Body of pancreas (tissue), 4 donors: ENCODE results near the gene TMEM94. TPM values are rescaled to one million over a fixed set of nuclear protein-coding genes. Genes with fewer than 3 reads are reported as not detected.

Experiments used
- ATAC-seq: fragments of 150-250 bp; one replicate; pipeline ENCODE4 v1.9.1; 2016
- DNase-seq, 4 donors: peaks; one replicate each; pipeline ENCODE4 v3.0.0-alpha.2; 2019
- H3K27ac ChIP-seq, 4 donors: fragments of 200-600 bp; sonication (generic); 1 replicate in 3 of 4; 2 replicates in 1 of 4; pipeline versions ENCODE4 v1.5.1 to v1.6.1; 2016 to 2019; ENCODE audit warnings: mild to moderate bottlenecking in 1 of 4, mixed read lengths in 1 of 4, moderate library complexity in 1 of 4
- H3K27me3 ChIP-seq, 2 donors: fragments of 200-600 bp; sonication (generic); one replicate each; pipeline ENCODE4 v1.6.0; 2016; ENCODE audit warnings: mild to moderate bottlenecking in 1 of 2
- H3K36me3 ChIP-seq, 2 donors: fragments of 200-600 bp; sonication (generic); replicated peaks in 1 of 2; 2 replicates each; pipeline ENCODE4 v1.5.1; 2016; ENCODE audit warnings: low read depth in 2 of 2; ENCODE audit not compliant: insufficient read depth in 1 of 2
- H3K4me1 ChIP-seq: fragments of 200-600 bp; sonication (generic); one replicate; pipeline ENCODE4 v1.6.0; 2016
- H3K4me3 ChIP-seq, 2 donors: fragments of 200-600 bp; sonication (generic); 1 replicate in 1 of 2; 2 replicates in 1 of 2; pipeline ENCODE4 v1.5.1; 2016 to 2019
- H3K9me3 ChIP-seq, 3 donors: fragments of 200-600 bp; sonication (generic); 1 replicate in 2 of 3; 2 replicates in 1 of 3; pipeline ENCODE4 v1.5.1; 2016
- CTCF ChIP-seq, 7 experiments: fragments of 450-650 bp in 4 of 7; fragments of 200-600 bp in 3 of 7; sonication (generic) in 3 of 7; IDR thresholded peaks; one replicate each; pipeline ENCODE4 v1.5.1; 2016 to 2019; ENCODE audit warnings: antibody characterized with exemption in 7 of 7
- POLR2A ChIP-seq, 3 donors: fragments of 450-650 bp; IDR thresholded peaks; one replicate each; pipeline ENCODE4 v1.6.1; 2016; ENCODE audit warnings: antibody characterized with exemption in 3 of 3, mild to moderate bottlenecking in 2 of 3
- WGBS, 2 donors: methylation state at CpG; one replicate each; pipeline ENCODE4 v1.1.5; 2017; 5-methylcytosine and 5-hydroxymethylcytosine counted together
- intact Hi-C: fragments of 100-400 bp; cut with DNase I; formaldehyde crosslinking; loops from one replicate; pipeline ENCODE4 v1.15.1; 2023
- total RNA-seq, 2 donors: library from RNA; depleted of rRNA; stranded (reverse); fragments of >200 nt; gene quantifications; one replicate each; pipeline ENCODE4 v1.1.0, GENCODE V29; 2016

The TMEM94 gene
- total RNA-seq, 2 donors from 2014 or later = 27.2 to 145 TPM

GRCh38 chr17:75412455-75413317 is 43.7 kb upstream of the TMEM94 start:
- Histone ChIP-seq H3K27ac (no peak overlapping the region), H3K4me1 (peaks cover 7% of the 10 kb centered on the region), H3K27me3 (no peaks in the 10 kb centered on the region), H3K36me3 (no peaks in the 10 kb centered on the region), H3K9me3 (no peaks in the 10 kb centered on the region), H3K4me3 (no peak overlapping the region)
- 1 to 2% methylated on average over 8 of the region's 8 CpGs for WGBS, 2 donors
- peak; percentile 72 to 92 (median 79) for TF ChIP-seq CTCF (IDR thresholded peaks at IDR 0.05)
- TF ChIP-seq POLR2A (IDR thresholded peaks at IDR 0.05) = no peak
- intact Hi-C loops = loop anchor here (5.0 kb wide), 1 partner anchor 90 kb away; no protein-coding TSS in a partner anchor
- ATAC-seq = peak; percentile 81
- DNase-seq = peak; percentile 60 to 80 (median 72)

- intact Hi-C loops = loop anchor here (5.0 kb wide), 1 partner anchor 92 kb away; no protein-coding TSS in a partner anchor
- H3K27me3 ChIP-seq = no peaks in the 10 kb centered on the region
These were observed 41.9 kb upstream of the TMEM94 start for GRCh38 chr17:75414488-75414887.

GRCh38 chr17:75416006-75416405 is 40.4 kb upstream of the TMEM94 start:
- Histone ChIP-seq H3K27ac (no peak overlapping the region), H3K27me3 (no peaks in the 10 kb centered on the region), H3K4me3 (no peak overlapping the region), H3K9me3 (no peaks in the 10 kb centered on the region), H3K36me3 (no peaks in the 10 kb centered on the region), H3K4me1 (peaks cover 7% of the 10 kb centered on the region)
- DNase-seq (no peak), ATAC-seq (no peak)
- 69 to 72% methylated on average over 8 to 9 of the region's 9 CpGs for WGBS, 2 donors
- intact Hi-C loops = no loop called here
- no peak for TF ChIP-seq POLR2A (IDR thresholded peaks at IDR 0.05)
- no peak for TF ChIP-seq CTCF (IDR thresholded peaks at IDR 0.05)

More at GRCh38 chr17:75414488-75414887, 41.9 kb upstream of the TMEM94 start:
- Histone ChIP-seq H3K27ac (no peak overlapping the region), H3K4me1 (peaks cover 7% of the 10 kb centered on the region), H3K36me3 (no peaks in the 10 kb centered on the region), H3K9me3 (no peaks in the 10 kb centered on the region), H3K4me3 (no peak overlapping the region)
- no peak for TF ChIP-seq CTCF (IDR thresholded peaks at IDR 0.05)
- no peak for TF ChIP-seq POLR2A (IDR thresholded peaks at IDR 0.05)
- DNase-seq (no peak), ATAC-seq (no peak)
- 48 to 81% methylated on average over 1 of the region's 1 CpG for WGBS, 2 donors

GRCh38 chr17:75417054-75417580 is 39.3 kb upstream of the TMEM94 start:
- TF ChIP-seq POLR2A (IDR thresholded peaks at IDR 0.05) (no peak), CTCF (IDR thresholded peaks at IDR 0.05) (no peak)
- WGBS, 2 donors = 42 to 44% methylated on average over 9 of the region's 9 CpGs
- intact Hi-C loops = no loop called here
- Histone ChIP-seq H3K27me3 (no peaks in the 10 kb centered on the region), H3K4me3 (no peak overlapping the region), H3K9me3 (no peaks in the 10 kb centered on the region), H3K36me3 (no peaks in the 10 kb centered on the region), H3K27ac (no peak overlapping the region), H3K4me1 (peaks cover 7% of the 10 kb centered on the region)
- no peak for ATAC-seq
- peak in 1 of 4 donors; percentile 33 for DNase-seq
